ENCODE measurements around the gene CMTR1. TPM values are rescaled to one million over a fixed set of nuclear protein-coding genes. Genes with fewer than 3 reads are reported as not detected.

CMTR1 gene
- total and polyA plus RNA-seq, 10 of the 15 experiments (the other 5 are each of a cell fraction or from before 2014, with no cell fraction given) = 2.7 to 67.0 (median 46.2) TPM

GRCh38 chr6:37495244-37495934, 62.4 kb downstream of the CMTR1 start (continued):
- TF ChIP-seq STAT1 (conservative IDR thresholded peaks at IDR 0.05) = no peak
- TF ChIP-seq NFXL1 (IDR thresholded peaks at IDR 0.05; ENCODE audit: borderline replicate concordance) = no peak
- peak; percentile 48; the same call in 1 of the 2 replicates for TF ChIP-seq NFIC (IDR thresholded peaks at IDR 0.05; ENCODE audit: low read depth, low read length)
- TF ChIP-seq, protein P1, sequence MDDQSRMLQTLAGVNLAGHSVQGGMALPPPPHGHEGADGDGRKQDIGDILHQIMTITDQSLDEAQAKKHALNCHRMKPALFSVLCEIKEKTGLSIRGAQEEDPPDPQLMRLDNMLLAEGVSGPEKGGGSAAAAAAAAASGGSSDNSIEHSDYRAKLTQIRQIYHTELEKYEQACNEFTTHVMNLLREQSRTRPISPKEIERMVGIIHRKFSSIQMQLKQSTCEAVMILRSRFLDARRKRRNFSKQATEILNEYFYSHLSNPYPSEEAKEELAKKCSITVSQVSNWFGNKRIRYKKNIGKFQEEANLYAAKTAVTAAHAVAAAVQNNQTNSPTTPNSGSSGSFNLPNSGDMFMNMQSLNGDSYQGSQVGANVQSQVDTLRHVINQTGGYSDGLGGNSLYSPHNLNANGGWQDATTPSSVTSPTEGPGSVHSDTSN (IDR thresholded peaks at IDR 0.05; ENCODE audit: insufficient replicate concordance, low read depth, low read length) = no peak
- TF ChIP-seq BCL11A (IDR thresholded peaks at IDR 0.05; ENCODE audit: low read depth, low read length) = no peak
- no peak for TF ChIP-seq YBX1 (IDR thresholded peaks at IDR 0.05)
- no peak for TF ChIP-seq ESRRA (IDR thresholded peaks at IDR 0.05; ENCODE audit: low read length)
- TF ChIP-seq IKZF2 (IDR thresholded peaks at IDR 0.05) = no peak
- TF ChIP-seq LARP7 (IDR thresholded peaks at IDR 0.05) = no peak
- no peak for TF ChIP-seq SIX5 (IDR thresholded peaks at IDR 0.05; ENCODE audit: low read depth, low read length, severe bottlenecking)
- no peak for TF ChIP-seq SMAD1 (IDR thresholded peaks at IDR 0.05; ENCODE audit: low read depth, partially characterized antibody)
- no peak for TF ChIP-seq CUX1 (IDR thresholded peaks at IDR 0.05; ENCODE audit: insufficient replicate concordance, low read depth, low read length)
- no peak for TF ChIP-seq CHD1 (IDR thresholded peaks at IDR 0.05; ENCODE audit: low read depth, low read length)

All from GM12878 (cell line).